ENCODE results near the gene ADAM12. TPM values are rescaled to one million over a fixed set of nuclear protein-coding genes. Genes with fewer than 3 reads are reported as not detected.

The ADAM12 gene
- total and polyA plus RNA-seq, 10 of the 15 experiments (the other 5 are each of a cell fraction or from before 2014, with no cell fraction given) = under 0.01 to 0.62 (median 0.04) TPM; not detected in 5

DNA sequence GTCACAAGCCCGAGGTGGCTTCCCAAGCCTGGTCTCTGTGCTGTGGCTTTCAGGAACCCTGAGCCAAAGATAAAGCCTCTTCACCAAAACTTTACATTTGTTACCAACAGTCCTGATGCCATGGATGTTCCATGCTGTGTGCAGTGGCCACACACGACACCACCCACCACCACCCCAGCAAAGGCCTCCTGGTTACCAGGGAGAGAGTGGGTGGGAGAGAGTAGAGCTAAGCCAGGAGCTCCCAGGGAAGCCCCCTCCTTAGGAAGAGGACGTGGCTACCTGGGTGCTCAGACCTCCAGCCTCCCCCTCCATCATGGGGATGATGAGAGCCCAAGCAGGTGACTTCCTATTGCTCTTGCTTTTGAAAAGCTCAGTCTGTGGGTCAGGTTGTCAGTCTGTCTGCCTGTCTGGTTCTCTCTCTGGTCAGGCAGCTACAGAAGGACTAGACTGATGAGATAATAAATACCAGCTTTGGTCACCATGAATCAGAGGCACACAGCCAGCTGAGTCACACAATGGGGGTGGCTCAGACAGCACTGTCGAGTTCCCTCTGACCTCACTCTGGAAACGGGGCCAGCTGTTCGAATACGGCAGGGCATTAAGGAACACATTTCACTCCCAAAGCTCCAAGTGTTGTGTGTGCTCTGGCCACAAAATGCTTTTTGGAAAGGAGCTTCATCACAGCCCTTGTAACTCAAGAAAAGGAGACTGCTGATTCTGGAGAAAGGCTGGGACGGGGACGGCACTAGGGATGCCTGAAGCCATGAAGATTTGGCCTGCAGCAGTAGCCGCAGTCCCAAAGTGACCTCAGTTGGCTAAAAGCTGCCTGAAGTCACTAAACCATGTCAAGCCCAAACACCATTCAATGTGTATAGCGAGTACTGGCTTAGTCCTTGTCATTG is 325.9 kb downstream of the ADAM12 start:
- Histone ChIP-seq H3K4me1 (ENCODE audit: control insufficient read depth, insufficient read depth, low read length) (no peaks in the 10 kb centered on the region), H3K4me3 (no peak overlapping the region), H3K9me3 (replicated peaks; ENCODE audit: control insufficient read depth, insufficient read depth, low read length) (no peaks in the 10 kb centered on the region), H3K36me3 (ENCODE audit: control insufficient read depth in 2 of 2, insufficient read depth in 2 of 2, low read length in 1 of 2) (no peaks in the 10 kb centered on the region), H3K27me3 (replicated peaks in 1 of 2; ENCODE audit: control insufficient read depth in 2 of 2, insufficient read depth in 2 of 2, low read length in 1 of 2) (no peaks in the 10 kb centered on the region), H3K27ac (ENCODE audit: control insufficient read depth, insufficient read depth) (no peak overlapping the region), H3K4me2 (ENCODE audit: control insufficient read depth, insufficient read depth) (no peak overlapping the region), H3K9ac (ENCODE audit: control insufficient read depth, insufficient read depth, low read length) (no peak overlapping the region), H3K79me2 (ENCODE audit: control insufficient read depth, insufficient read depth, low read length) (no peaks in the 10 kb centered on the region), H4K20me1 (ENCODE audit: control insufficient read depth, insufficient read depth) (no peaks in the 10 kb centered on the region), H2AFZ (ENCODE audit: control insufficient read depth, low read depth, low read length) (no peak overlapping the region)
- CTCF ChIA-PET = no interaction called here
- no peak for DNase-seq (ENCODE audit: low read depth, low spot score)
- RAD21 ChIA-PET (ENCODE audit: unreplicated experiment) = no interaction called here
- no peak for ATAC-seq
- in situ Hi-C loops (cut with MboI) (no loop called here), intact Hi-C loops (cut with micrococcal nuclease; ENCODE audit: unreplicated experiment) (no loop called here)
- no TSS peak for BruUV-seq (replicated peaks)
- WGBS (ENCODE audit: insufficient coverage, insufficient replicate concordance, low lambda C conversion rate, missing lambda C conversion rate) = 13% methylated on average over 11 of the region's 11 CpGs
- TF ChIP-seq BRCA1 (IDR thresholded peaks at IDR 0.05; ENCODE audit: low read depth, low read length) = no peak
- no peak for TF ChIP-seq GABPA (IDR thresholded peaks at IDR 0.05; ENCODE audit: low read depth)
- TF ChIP-seq, protein P1, sequence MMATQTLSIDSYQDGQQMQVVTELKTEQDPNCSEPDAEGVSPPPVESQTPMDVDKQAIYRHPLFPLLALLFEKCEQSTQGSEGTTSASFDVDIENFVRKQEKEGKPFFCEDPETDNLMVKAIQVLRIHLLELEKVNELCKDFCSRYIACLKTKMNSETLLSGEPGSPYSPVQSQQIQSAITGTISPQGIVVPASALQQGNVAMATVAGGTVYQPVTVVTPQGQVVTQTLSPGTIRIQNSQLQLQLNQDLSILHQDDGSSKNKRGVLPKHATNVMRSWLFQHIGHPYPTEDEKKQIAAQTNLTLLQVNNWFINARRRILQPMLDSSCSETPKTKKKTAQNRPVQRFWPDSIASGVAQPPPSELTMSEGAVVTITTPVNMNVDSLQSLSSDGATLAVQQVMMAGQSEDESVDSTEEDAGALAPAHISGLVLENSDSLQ (IDR thresholded peaks at IDR 0.05) = no peak
- TF ChIP-seq, protein P2, sequence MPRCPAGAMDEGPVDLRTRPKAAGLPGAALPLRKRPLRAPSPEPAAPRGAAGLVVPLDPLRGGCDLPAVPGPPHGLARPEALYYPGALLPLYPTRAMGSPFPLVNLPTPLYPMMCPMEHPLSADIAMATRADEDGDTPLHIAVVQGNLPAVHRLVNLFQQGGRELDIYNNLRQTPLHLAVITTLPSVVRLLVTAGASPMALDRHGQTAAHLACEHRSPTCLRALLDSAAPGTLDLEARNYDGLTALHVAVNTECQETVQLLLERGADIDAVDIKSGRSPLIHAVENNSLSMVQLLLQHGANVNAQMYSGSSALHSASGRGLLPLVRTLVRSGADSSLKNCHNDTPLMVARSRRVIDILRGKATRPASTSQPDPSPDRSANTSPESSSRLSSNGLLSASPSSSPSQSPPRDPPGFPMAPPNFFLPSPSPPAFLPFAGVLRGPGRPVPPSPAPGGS (IDR thresholded peaks at IDR 0.05; ENCODE audit: borderline replicate concordance, insufficient read depth, low read depth, low read length, poor library complexity, severe bottlenecking) = no peak
- no peak for TF ChIP-seq RB1 (IDR thresholded peaks at IDR 0.05; ENCODE audit: borderline replicate concordance)
- no peak for TF ChIP-seq RFX5 (IDR thresholded peaks at IDR 0.05; ENCODE audit: low read depth, low read length)
- TF ChIP-seq PML (IDR thresholded peaks at IDR 0.05; ENCODE audit: low read length) = no peak
- TF ChIP-seq IKZF2 (IDR thresholded peaks at IDR 0.05) = no peak
- TF ChIP-seq ATF7 (IDR thresholded peaks at IDR 0.05; ENCODE audit: low read depth) = no peak
- TF ChIP-seq, protein P3, sequence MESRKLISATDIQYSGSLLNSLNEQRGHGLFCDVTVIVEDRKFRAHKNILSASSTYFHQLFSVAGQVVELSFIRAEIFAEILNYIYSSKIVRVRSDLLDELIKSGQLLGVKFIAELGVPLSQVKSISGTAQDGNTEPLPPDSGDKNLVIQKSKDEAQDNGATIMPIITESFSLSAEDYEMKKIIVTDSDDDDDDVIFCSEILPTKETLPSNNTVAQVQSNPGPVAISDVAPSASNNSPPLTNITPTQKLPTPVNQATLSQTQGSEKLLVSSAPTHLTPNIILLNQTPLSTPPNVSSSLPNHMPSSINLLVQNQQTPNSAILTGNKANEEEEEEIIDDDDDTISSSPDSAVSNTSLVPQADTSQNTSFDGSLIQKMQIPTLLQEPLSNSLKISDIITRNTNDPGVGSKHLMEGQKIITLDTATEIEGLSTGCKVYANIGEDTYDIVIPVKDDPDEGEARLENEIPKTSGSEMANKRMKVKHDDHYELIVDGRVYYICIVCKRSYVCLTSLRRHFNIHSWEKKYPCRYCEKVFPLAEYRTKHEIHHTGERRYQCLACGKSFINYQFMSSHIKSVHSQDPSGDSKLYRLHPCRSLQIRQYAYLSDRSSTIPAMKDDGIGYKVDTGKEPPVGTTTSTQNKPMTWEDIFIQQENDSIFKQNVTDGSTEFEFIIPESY (IDR thresholded peaks at IDR 0.05) = no peak
- no peak for TF ChIP-seq BACH1 (IDR thresholded peaks at IDR 0.05; ENCODE audit: borderline replicate concordance)
- TF ChIP-seq TCF3 (IDR thresholded peaks at IDR 0.05; ENCODE audit: borderline replicate concordance, insufficient read depth, low read depth, low read length) = no peak
- TF ChIP-seq CHD4 (IDR thresholded peaks at IDR 0.05) = no peak
- POLR2A ChIA-PET = interaction anchor here (0.6 kb wide), 1 partner anchor 25 kb away, joined by 3 read pairs; no protein-coding TSS in a partner anchor
- FAIRE-seq = no peak
- SMC1A ChIA-PET (ENCODE audit: uncharacterized antibody, unreplicated experiment) = interaction anchor here (1.2 kb wide), 1 partner anchor 80 kb away, joined by 3 read pairs; no protein-coding TSS in a partner anchor

Data from GM12878 (cell line).